Activated CD4-positive, alpha-beta T cell treated with anti-CD3 and anti-CD28 coated beads, Interleukin-2, amount 50 U/mL, for 24 hours (primary cell): ENCODE data around the gene SYT8.

Source experiments
- DNase-seq, 2 donors: peaks; one replicate each; pipeline ENCODE4 v3.0.0-alpha.2; 2020; ENCODE audit warnings: low read depth in 1 of 2, low spot score in 1 of 2

The SYT8 gene

GRCh38 chr11:1817000-1817399 lies 17.8 kb upstream of the SYT8 start:
- DNase-seq, result no peak

GRCh38 chr11:1817511-1817910 lies 17.3 kb upstream of the SYT8 start:
- DNase-seq, result no peak

- no peak for DNase-seq
Observed at GRCh38 chr11:1819074-1819473, 15.7 kb upstream of the SYT8 start.

- DNase-seq, result no peak
Observed at GRCh38 chr11:1820463-1821325, 14.1 kb upstream of the SYT8 start.

GRCh38 chr11:1821562-1821961 lies 13.2 kb upstream of the SYT8 start:
- DNase-seq, result no peak

GRCh38 chr11:1822648-1823375 lies 12.0 kb upstream of the SYT8 start:
- DNase-seq, result no peak

GRCh38 chr11:1823376-1824220 lies 11.2 kb upstream of the SYT8 start:
- DNase-seq, result no peak

- DNase-seq, result no peak
Observed at GRCh38 chr11:1824221-1825038, 10.4 kb upstream of the SYT8 start.

GRCh38 chr11:1825039-1825740 lies 9.6 kb upstream of the SYT8 start:
- no peak for DNase-seq

- DNase-seq, result no peak
Observed at GRCh38 chr11:1825785-1826451, 8.9 kb upstream of the SYT8 start.

GRCh38 chr11:1826552-1827094 lies 8.2 kb upstream of the SYT8 start:
- DNase-seq, result no peak

GRCh38 chr11:1827095-1827813 lies 7.5 kb upstream of the SYT8 start:
- no peak for DNase-seq

GRCh38 chr11:1827931-1828330 lies 6.9 kb upstream of the SYT8 start:
- no peak for DNase-seq

GRCh38 chr11:1828542-1828941 lies 6.2 kb upstream of the SYT8 start:
- no peak for DNase-seq

- no peak for DNase-seq
Observed at GRCh38 chr11:1829039-1829820, 5.6 kb upstream of the SYT8 start.

- DNase-seq, result no peak
Observed at GRCh38 chr11:1830004-1830321, 4.8 kb upstream of the SYT8 start.

GRCh38 chr11:1830322-1831223 lies 4.2 kb upstream of the SYT8 start:
- no peak for DNase-seq
